ENCODE results near the gene PHLPP1. TPM values are rescaled to one million over a fixed set of nuclear protein-coding genes. Genes with fewer than 3 reads are reported as not detected.

Gene PHLPP1
- total RNA-seq, 1 donor from 2014 or later: 33.2 TPM

DNA sequence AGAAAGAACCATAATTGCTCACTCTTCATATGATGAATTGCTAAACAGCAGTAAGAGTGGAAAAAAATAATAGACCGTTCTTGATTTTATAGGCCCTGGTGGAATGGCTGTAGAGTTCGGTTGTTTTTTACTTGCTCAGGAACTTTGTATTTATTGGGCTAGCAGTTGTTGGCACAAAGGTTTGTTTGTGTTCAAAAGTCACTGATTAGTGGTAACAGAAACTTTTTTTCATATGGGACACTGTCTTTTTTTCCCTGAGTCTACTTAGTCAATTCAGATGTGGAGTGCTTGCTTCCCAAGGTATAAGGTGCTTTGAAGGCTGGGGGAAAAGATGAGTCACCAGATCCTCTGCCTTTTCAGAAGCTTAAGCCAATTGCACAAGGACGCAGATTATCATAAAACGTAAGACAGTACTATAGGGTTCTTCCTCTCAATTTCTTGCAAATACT lies 25.8 kb downstream of the PHLPP1 start:
- peak; percentile 31 for DNase-seq (ENCODE audit: low spot score)

DNA sequence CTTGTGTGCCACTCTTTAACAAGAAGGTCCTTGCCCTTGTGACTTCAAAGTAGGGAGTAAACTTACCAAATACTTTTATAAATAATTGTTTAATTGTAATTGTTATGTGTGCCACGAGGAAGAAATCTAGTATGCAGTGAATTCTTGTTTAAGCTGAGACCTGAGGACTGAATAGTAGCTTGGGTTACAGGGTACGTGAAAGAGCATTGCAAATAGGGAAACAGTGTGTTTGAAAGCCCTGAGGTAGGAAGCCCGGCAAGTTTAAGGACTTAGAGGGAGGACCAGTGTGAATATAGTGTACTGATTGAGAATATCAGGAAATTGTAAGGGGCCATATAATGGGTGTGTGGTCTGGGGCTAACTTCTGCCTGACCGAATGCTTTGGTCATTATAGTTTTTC lies 26.2 kb downstream of the PHLPP1 start:
- DNase-seq (ENCODE audit: low spot score): no peak

DNA sequence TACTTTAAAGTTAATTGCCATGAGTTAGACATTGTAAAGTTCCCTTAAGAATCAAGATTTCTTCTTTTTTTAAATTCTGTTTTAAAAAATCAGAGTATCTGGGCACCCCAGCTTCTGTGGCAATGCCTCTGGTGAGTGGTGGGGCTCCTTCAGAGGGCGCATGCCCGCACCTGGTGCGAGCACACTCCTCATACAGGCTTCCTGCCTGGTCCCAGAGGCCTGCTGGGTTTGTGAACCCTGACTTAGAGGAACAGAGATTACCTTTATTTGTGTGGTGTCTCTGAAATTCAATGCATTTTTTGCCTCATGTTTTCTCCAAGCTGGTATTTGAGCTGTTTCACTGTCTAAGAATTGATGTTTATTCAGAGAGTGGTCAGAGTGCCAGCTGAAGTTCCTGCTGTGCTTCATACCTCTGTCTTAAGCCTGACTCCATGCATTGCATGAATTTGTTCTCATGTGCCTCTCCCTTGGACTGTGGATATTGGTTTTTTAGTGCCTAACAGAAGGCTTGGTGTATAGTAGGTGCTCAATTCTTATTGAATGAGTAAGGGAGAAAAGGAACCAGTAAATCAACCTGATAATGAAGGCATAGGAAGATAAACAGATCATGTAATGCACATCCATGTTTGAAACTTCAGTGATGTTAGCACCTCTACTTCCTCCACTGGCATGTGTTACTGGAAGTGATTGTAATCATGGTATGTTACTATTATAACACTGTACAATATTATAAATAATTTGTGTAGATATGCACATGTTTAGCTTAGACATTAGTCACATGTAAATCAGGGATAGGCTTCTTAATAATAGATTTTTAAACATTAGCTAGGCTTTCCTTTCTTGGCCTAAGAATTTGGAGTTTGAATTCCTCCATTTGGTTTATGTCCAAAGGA lies 29.0 kb downstream of the PHLPP1 start:
- DNase-seq (ENCODE audit: low spot score): no peak

DNA sequence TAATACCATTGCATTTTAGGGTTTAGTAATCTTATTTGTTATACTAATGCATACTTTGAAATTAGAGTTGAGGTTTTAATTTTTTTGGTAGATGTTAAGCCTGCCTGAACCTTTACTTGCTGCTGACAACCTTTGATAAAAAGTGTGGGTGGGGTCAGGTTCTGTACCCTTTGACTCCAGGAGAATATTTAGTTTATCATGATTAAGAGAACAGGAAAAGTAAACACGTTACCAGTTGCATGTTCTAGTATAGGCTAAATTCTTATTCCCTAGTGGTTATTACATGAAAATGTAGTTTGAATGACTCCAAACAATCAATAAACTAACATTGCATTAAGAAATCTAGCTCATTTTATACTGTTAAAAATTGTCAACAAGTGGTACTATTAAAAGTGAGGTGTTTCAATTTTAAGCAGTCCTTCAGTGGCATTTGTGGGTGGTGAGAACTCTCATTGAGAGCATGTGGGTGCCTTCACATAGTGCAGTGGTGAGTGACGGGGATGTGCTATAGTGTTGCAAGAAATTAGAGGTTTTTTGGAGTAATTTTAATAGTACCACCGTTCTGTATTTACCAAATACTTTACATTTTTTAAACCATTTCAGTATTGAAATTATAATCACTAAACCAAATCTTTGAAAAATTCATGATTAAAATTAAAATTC lies 29.9 kb downstream of the PHLPP1 start:
- no peak for DNase-seq (ENCODE audit: low spot score)

DNA sequence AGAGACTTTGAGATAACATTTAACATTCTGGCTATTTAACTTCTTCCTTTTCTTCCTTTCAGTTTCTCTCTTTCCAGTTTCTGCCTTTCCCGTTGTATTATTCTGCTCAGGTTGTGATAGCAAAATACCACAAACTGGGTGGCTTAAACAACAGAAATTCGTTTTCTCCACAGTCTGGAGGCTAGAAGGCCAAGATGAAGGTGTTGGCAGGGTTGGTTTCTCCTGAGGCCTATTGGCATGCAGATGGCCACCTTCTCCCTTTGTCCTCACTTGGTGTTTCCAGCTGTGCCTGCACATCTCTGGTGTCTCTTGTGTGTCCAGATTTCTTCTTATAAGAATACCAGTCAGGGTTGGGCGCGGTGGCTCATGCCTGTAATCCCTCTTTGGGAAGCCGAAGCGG lies 34.0 kb downstream of the PHLPP1 start:
- DNase-seq (ENCODE audit: low spot score): no peak

DNA sequence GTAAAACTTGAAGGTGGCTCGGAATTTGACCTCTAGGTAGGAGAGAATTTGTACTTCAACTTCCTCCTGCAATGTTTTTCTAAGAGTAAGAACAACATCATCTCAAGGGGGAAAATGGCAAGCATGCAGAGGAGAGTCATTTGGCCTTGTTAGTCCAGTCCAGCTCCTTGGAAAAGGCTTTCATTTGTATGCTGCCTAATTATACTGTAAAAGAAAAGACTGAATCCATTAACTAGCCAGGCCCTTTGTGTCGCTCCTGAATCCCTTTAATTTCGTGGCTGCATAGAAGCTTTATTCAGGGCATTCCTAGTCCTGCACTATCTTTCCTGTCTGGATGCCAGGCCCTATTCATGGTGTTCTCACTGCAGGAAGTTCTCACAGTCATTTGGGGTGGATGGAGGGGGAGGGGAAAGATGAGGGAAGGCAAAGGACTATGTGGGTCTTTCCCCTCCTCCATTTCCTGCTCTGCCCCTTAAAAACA lies 36.0 kb downstream of the PHLPP1 start:
- DNase-seq (ENCODE audit: low spot score): peak; percentile 17

DNA sequence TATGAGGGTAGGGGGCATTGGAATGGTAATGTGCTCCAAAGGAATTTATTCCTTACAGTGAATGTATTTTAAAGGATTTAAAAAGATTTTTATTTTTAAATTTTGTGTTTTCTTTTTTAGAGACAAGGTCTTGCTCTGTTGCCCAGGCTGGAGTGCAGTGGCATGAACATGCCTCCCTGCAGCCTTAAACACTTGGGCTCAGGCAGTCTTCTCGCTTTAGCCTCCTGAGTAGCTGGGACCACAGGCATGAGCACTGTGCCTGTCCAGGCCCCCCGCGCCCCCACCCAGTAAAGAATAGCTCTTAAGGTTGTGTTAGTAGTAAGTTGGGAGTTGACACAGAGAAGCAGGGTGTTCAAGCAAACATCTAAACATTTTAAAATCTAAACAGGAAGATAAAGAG lies 36.6 kb downstream of the PHLPP1 start:
- DNase-seq (ENCODE audit: low spot score): no peak

DNA sequence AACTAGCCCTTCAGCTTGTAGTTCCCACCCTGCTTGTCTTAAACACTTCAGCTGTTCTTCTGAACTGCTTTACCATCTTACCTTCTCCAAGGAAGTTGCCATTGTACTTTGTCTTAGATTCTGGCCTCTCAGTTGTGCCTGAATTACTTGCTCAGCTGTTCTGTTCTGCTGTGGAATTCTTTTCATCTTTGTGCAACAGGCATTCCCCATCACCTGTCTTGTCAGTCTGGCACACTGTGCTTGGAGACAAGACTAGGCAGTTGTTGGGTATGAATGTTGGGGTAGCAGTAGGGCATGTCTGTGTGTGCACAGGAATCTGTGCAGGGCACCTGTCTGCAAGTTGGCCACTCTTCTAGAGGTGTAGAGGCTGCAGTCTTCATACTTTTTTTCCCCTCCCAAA lies 38.7 kb downstream of the PHLPP1 start:
- no peak for DNase-seq (ENCODE audit: low spot score)

DNA sequence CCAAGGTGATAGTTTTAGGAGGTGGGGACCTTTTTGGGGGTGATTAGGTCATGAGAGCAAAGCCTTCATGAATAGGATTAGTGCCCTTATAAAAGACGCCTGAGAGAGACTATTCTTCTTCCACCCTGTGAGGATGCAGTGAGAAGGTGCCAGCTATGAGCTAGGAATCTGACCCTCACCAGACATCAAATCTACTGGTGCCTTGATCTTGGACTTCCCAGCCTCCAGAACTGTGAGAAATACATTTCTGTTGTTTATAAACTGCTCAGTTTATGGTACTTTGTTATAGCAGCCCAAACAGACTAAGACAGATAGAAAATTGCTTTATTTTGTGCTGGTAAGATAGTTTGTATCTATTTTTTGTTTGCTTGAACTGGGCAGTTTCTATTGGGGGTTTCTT lies 40.1 kb downstream of the PHLPP1 start:
- DNase-seq (ENCODE audit: low spot score): no peak

DNA sequence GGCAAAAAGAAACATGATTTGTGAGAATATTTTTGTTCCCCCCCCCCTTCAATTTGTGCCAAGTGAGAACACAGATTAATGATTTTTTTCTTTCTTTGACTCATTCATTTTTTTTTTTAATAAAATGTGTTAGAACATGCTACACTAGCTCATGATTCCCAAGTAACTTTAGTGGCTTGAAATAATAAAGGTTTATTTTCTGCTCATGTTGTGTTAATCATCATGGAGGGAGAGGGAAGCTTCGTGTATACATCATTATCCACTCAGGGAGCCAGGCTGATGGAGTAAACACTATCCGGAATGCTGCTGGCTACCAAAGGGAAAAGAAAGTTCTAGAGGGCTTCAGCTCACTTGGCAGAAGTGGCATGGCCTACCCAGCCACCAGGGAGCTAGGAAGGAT lies 40.6 kb downstream of the PHLPP1 start:
- no peak for DNase-seq (ENCODE audit: low spot score)

DNA sequence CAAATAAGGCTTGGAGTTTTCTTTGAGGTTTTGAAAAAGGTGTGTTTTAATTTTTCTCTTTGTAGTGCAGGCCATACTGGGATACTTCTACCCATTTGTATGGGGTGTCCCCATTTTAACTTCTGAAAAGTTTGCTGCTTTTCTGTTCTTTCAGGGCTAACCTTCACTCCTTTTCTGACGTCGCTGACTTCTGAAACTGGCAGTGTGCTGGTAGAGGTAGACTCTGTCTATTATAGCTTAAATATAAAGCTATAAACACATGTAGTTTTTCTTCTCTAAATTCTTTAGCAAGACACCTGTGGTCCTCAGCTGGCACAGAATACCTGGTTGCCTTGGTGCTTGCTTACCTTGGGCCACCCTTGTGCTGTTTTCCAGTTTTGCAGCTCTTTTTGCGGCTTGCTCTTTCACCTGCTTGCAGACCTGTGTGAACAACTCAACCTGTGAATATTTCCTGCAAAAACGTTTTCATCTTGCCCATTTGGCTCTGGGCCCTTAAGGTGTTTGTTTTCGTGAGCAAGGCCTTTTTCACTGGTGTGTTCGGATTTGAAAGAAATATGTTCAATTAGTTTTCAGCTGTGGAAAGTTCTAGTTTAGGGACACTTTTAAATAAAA lies 42.2 kb downstream of the PHLPP1 start:
- no peak for DNase-seq (ENCODE audit: low spot score)

DNA sequence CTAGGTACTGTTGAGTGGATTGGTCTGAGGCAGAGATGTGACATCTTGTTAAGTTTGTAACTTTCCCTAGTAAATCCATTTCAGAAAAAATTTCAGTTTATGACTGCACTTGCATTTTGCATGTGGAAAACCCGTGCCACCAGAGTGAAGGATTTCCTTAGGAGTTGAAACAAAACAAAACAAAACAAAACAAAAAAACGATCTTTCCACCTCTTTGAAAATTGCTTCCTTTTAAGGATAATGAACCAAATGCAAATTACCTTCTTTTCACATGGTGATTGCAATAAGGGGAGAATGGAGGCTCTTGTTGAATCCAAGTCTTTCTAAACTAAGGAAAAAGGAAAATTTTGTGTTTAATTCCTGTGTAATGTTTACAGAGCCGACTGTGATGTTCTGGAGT lies 43.2 kb downstream of the PHLPP1 start:
- DNase-seq (ENCODE audit: low spot score): no peak

DNA sequence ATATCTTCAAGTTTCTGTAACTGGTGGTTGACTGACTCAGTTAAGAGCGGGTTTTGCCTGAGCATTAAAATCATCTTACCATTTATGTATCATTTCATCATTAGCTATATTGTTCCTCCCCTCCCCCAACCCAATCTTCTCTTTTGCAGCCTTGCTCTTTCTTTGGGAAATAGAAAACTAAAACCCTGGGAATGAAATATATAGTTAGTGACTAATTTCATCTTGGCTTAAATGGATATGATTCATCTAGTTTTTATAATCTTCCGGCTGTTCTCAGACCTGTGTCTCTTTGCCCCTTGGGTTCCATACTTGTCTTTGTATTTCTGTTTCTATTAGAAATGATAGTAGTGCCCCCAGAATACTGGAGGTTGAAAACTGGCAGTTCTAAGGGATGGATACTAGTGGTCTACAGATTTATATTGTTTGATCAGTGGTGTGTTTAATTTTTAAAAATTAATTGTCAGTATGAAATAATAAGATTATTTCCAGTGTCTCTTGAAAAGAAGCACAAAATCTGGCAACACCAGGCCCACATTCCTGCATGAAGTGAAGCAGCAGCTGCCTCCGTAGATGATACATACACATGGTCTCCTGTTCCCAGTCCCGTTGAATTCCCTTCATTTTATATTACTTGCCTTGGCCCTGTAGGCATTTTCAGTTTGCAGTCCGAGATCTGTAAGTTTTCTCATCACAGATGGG lies 44.5 kb downstream of the PHLPP1 start:
- DNase-seq (ENCODE audit: low spot score): no peak

DNA sequence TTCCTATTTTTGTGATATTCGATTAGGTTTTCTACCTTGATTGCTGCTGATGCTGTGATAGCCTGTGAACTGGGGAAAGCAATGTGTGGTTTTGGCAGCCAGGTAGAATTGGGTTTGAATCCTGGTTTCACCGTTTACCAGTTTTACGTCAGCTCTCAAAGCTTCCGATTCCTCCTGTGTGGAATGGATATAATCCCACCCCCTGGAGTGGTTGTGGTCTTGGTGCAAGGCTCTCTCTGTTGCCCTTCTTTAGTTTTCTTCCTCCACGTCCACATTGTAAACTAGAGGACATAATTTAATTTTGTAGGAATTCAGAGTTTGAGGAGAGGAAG lies 45.0 kb downstream of the PHLPP1 start:
- DNase-seq (ENCODE audit: low spot score): no peak

DNA sequence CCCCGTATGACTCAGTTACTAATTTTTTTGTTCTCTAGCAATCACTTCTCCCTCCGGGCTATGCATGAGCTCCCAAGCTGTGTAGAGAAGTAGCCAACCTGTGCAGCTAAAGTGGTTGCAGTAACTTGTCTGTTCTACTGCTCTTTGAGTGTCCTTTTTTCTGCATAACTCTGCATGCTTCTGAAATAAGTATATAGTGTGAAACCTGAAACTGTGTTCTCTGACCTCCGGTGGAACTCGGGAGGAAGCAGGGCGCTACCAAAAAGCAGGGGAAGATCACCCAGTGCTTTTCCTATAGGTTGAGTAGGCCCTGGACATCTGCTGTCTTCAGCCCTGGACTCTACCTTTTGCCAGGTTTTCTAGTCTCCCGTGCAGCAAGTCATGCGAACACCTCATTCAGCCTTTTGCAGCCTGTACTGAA lies 47.8 kb downstream of the PHLPP1 start:
- no peak for DNase-seq (ENCODE audit: low spot score)

DNA sequence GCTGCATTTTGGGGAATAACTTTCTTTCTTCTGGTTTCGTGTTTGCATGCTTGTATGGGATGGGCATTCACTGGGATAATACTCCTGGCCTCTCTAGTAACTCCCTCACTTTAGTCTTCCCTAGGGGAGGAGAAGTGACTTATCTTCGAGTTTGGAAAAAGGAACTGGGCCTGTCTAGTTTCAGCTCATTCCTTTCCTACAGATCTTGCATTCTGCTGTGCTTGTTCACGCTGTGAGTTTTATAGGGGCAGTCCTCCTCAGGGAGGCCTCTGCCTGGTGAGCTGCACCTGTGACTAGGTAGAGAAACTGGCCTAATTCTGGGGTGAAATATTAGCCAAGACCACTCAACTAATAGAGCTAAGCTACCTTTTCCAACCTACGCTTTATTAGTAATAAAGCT lies 50.9 kb downstream of the PHLPP1 start:
- no peak for DNase-seq (ENCODE audit: low spot score)

DNA sequence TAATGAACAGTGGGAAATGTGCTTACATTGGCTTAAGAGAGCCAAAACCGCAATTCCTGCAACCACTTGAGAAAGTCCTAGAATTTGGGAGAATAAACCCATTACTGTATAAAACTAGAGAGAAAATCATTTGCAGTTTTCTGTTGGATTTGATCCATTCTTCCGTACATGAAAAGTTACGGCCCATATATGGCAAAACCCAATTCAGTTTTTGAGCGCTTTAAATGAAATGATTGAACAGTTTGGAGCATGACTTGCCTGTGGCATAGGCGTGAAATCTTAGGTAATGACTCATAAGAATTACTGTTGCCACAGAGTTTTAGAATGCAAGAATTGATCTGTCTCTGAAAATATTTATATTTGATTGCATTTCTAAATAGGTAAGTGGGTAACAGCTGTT lies 52.0 kb downstream of the PHLPP1 start:
- DNase-seq (ENCODE audit: low spot score): no peak

DNA sequence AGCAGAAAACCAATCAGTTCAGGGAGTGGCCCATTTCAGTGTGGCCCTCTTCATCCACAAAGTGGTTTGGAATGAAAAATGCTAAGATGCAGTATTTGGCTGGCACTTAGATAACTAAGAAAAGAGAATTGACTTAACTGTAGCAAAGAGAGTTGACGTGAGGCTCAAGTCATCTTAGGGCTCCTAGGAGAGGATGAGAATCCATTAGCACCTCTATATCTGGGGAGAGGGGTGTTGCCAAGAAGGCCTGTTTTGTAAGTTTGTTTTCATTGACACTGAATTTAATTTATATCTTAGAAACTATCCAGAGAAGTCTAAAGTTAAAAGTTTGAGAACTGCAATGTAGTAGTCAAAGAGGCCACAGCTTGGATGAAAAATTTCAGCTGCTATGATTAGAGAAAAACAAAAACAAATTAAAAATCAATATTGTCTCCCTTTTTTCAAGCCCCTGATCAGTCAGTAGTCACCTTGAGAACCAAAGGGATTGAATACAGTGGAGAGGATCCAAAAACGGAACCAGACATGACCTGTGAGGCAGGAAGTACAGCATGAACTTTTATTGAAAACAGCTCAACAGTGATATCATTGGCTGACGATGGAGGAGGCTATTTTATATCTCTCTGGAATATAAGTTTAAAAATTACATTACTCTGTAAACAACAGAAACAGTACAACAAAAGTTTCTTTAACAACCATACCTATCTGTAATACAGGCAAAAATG lies 52.7 kb downstream of the PHLPP1 start:
- DNase-seq (ENCODE audit: low spot score): no peak

DNA sequence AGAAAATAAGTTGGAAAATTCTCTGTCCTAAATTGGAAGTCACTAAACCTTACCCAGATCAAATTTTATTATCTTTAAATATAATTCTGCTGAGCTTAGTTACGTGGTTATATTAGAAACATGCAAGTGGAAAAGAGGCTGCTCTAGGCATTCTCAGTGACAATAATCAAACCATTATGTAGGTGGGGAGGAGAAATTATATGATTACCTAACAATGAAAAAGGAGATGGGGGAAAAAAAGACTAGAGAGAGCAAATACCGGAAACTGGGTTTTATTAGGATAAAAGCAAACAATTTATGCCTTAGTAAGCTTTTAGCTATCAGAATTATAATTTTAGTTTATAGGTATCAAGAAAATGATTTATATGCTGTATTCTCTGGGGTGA lies 53.2 kb downstream of the PHLPP1 start:
- no peak for DNase-seq (ENCODE audit: low spot score)

DNA sequence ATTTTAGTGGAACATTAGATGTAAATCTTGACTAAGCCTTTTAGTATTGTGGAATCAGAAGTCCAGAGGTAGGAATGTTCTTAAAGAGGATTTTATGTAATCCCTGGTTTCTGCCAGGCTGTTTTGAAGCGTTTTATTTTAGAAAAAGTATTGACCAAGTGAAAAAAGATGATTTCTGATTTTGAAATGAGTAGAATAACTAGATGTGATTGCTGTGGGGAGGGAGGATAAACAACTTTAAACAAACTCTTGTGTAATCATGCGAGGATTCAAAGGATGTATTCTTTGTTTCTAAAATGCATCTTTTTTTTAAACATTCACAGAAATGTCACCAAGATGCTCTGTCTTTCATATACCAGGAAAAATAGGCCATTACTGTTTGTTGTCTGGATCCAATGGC lies 53.9 kb downstream of the PHLPP1 start:
- DNase-seq (ENCODE audit: low spot score): no peak

DNA sequence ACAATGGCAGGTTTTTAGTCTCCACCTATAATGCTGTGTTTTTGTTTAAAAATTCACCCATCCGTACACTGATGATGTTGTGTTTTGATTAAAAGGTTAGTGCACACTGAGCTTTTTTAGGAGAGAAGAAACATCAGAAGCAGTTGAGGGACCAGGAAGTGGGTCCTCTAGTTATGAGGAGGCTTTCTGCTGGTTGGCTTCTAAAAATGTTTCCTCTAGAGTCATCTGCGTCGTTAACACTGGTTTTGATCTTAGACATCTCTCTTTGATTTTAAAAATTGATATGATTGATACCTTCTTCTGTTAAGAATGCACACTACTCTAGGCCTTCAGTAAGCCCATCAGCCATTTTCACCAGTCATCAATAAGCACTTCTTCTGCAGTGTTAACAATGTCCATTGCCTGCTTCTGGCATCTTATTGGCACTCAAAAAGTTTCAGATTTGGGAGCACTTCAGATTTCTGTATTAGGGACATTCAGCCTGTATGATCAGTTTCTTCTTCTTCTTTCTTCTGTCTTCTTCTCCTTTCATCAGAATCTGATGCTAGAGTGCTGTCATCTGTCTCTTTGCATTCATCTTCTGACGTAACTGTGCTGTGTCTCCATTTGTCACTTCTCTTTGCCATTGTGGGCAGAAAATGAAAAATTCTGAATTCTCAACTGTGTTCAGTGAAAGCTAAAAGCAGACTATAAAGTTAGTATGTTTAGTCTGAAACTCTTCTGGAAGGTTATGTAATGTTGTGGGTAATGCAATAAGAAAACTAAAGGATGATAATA lies 56.3 kb downstream of the PHLPP1 start:
- DNase-seq (ENCODE audit: low spot score): no peak

All from mucosa of gallbladder (tissue), 1 donor.